ENCODE measurements around the gene FDXACB1. TPM values are rescaled to one million over a fixed set of nuclear protein-coding genes. Genes with fewer than 3 reads are reported as not detected.
"Not testable (repeated sequence)": the region's sequence is repeated elsewhere in the genome, so short reads cannot be mapped to it uniquely, and the experiment has no call there.

Gene FDXACB1
- total and polyA plus RNA-seq, 9 donors, result 1.3 to 2.9 (median 1.8) TPM

GRCh38 chr11:111905411-111905810, 26.4 kb upstream of the FDXACB1 start:
- H3K27ac ChIP-seq, result no peak overlapping the region
- H3K4me3 ChIP-seq, result no peak overlapping the region
- 60 to 75% (median 66%) methylated on average over 2 of the region's 2 CpGs for WGBS, 3 donors
- H3K4me1 ChIP-seq (ENCODE audit: insufficient read depth), result no peaks in the 10 kb centered on the region
- H3K36me3 ChIP-seq, result no peaks in the 10 kb centered on the region
- H3K27me3 ChIP-seq, result no peaks in the 10 kb centered on the region
- no peaks in the 10 kb centered on the region for H3K9me3 ChIP-seq
- TF ChIP-seq EP300 (IDR thresholded peaks at IDR 0.05) (no peak), CTCF (IDR thresholded peaks at IDR 0.05) (no peak), POLR2A (IDR thresholded peaks at IDR 0.05) (no peak)
- no peak for DNase-seq
- intact Hi-C loops (cut with DNase I), result no loop called here

- Histone ChIP-seq H3K36me3 (no peaks in the 10 kb centered on the region), H3K27me3 (no peaks in the 10 kb centered on the region), H3K4me1 (ENCODE audit: insufficient read depth) (no peaks in the 10 kb centered on the region), H3K27ac (no peak overlapping the region), H3K4me3 (no peak overlapping the region), H3K9me3 (no peaks in the 10 kb centered on the region)
- no peak for DNase-seq
- 78 to 86% (median 83%) methylated on average over 2 of the region's 2 CpGs for WGBS, 3 donors
- TF ChIP-seq CTCF (IDR thresholded peaks at IDR 0.05), result no peak
- no peak for TF ChIP-seq POLR2A (IDR thresholded peaks at IDR 0.05)
- TF ChIP-seq EP300 (IDR thresholded peaks at IDR 0.05), result no peak
- intact Hi-C loops (cut with DNase I), result no loop called here
Measured at GRCh38 chr11:111886844-111887243, 7.9 kb upstream of the FDXACB1 start.

- no peaks in the 10 kb centered on the region for H3K27me3 ChIP-seq
- H3K4me3 ChIP-seq, result no peak overlapping the region
- DNase-seq, result no peak
- H3K36me3 ChIP-seq, result no peaks in the 10 kb centered on the region
- H3K4me1 ChIP-seq (ENCODE audit: insufficient read depth), result no peaks in the 10 kb centered on the region
- H3K27ac ChIP-seq, result no peak overlapping the region
- TF ChIP-seq CTCF (IDR thresholded peaks at IDR 0.05) (no peak), EP300 (IDR thresholded peaks at IDR 0.05) (no peak), POLR2A (IDR thresholded peaks at IDR 0.05) (no peak)
- intact Hi-C loops (cut with DNase I), result no loop called here
- H3K9me3 ChIP-seq, result no peaks in the 10 kb centered on the region
- 66 to 78% (median 69%) methylated on average over 4 of the region's 4 CpGs for WGBS, 3 donors
Measured at GRCh38 chr11:111886032-111886431, 7.1 kb upstream of the FDXACB1 start.

GRCh38 chr11:111885053-111885452, 6.1 kb upstream of the FDXACB1 start:
- H3K4me3 ChIP-seq; H3K9me3 ChIP-seq; H3K36me3 ChIP-seq; intact Hi-C loops (cut with DNase I); DNase-seq; H3K27me3 ChIP-seq; H3K4me1 ChIP-seq (ENCODE audit: insufficient read depth); H3K27ac ChIP-seq: not testable (repeated sequence)
- 90 to 95% (median 90%) methylated on average over 4 of the region's 4 CpGs for WGBS, 3 donors

GRCh38 chr11:111882202-111882601, 3.2 kb upstream of the FDXACB1 start:
- no peak for DNase-seq
- Histone ChIP-seq H3K36me3 (no peaks in the 10 kb centered on the region), H3K27ac (no peak overlapping the region), H3K4me3 (no peak overlapping the region), H3K4me1 (ENCODE audit: insufficient read depth) (peaks cover 7% of the 10 kb centered on the region), H3K9me3 (no peaks in the 10 kb centered on the region), H3K27me3 (no peaks in the 10 kb centered on the region)
- intact Hi-C loops (cut with DNase I), result loop anchor here in 1 of 4 donors (5.0 kb wide), 1 partner anchor 40 kb away; no protein-coding TSS in a partner anchor
- TF ChIP-seq EP300 (IDR thresholded peaks at IDR 0.05) (no peak), POLR2A (IDR thresholded peaks at IDR 0.05) (no peak), CTCF (IDR thresholded peaks at IDR 0.05) (no peak)
- WGBS, 3 donors, result 87 to 89% (median 88%) methylated on average over 5 of the region's 5 CpGs
